CD4-positive, alpha-beta T cell treated with Interferon gamma for 1 hour (primary cell): ENCODE results near the gene TERT.
"Not testable (repeated sequence)": the region's sequence is repeated elsewhere in the genome, so short reads cannot be mapped to it uniquely, and the experiment has no call there.

Source experiments
- DNase-seq: peaks from one replicate; pipeline ENCODE4 v3.0.0-alpha.2; 2020

The TERT gene

DNA sequence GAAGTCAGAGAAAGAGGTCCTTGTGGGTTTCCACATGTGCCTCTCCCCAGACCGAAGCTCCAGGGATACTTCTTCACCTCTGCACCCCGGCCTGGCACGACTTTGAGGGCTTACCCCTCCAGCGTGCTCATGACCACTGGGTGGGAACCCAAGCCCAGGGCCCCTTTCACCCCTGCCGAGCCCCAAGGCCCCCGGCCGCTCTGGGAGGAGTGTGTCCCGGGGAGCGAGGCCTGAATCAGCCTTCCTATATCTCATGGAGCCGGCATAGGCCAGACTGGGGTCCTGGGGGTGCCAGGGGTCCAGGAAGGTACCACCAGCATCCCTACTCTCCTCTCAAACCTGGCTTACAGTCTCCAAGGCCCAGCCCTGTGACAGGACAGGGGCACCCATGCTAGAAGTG, 17.1 kb downstream of the TERT start:
- DNase-seq = no peak

DNA sequence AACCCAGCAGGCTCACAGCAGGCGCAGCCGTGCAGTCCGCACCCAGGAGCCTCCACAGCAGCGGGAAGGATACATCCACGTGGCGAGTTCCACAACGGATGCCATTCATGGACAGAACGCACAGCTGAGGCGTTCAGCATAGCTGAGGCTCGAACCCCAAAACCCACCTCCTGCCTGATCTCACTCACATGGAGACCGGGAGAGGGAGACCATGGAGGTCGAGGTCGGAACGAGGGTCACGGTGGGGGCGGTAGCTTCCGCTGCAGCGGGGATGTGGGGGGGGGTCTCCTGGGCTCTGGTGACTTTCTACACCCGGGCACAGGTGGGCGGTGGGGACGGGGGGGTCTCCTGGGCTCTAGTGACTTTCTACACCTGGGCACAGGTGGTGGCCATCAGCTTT, 17.5 kb downstream of the TERT start:
- DNase-seq = no peak

GRCh38 chr5:1276930-1277329, 17.9 kb downstream of the TERT start:
- no peak for DNase-seq

DNA sequence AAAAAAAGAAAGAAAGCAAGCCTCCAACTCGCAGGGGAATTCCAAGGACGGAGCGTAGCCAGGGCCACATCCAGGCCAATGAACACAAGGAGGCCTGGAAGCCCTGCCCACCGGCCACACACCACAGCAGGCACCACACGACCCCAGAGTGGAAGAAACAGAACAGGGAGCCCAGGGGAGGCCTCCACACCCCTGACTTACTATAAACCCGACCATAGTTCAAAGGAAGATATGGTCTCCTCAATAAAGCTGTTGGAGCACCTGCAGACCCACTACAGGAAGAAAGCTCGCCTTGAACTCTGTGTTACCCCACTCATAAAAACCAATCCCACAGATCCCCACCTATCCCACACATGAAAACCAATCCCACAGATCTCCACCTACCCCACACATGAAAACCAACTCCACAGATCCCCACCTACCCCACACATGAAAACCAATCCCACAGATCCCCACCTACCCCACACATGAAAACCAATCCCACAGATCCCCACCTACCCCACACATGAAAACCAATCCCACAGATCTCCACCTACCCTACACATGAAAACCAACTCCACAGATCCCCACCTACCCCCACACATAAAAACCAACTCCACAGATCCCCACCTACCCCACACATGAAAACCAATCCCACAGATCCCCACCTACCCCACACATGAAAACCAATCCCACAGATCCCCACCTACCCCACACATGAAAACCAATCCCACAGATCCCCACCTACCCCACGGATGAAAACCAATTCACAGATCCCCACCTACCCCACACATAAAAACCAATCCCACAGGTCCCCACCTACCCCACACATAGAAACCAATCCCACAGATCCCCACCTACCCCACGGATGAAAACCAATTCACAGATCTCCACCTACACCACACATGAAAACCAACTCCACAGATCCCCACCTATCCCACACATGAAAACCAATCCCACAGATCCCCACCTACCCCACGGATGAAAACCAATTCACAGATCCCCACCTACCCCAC, 19.2 kb downstream of the TERT start:
- DNase-seq = not testable (repeated sequence)

GRCh38 chr5:1274471-1274870, 20.4 kb downstream of the TERT start:
- DNase-seq = no peak

- DNase-seq = no peak
These were observed 21.1 kb downstream of the TERT start for GRCh38 chr5:1273745-1274144.

DNA sequence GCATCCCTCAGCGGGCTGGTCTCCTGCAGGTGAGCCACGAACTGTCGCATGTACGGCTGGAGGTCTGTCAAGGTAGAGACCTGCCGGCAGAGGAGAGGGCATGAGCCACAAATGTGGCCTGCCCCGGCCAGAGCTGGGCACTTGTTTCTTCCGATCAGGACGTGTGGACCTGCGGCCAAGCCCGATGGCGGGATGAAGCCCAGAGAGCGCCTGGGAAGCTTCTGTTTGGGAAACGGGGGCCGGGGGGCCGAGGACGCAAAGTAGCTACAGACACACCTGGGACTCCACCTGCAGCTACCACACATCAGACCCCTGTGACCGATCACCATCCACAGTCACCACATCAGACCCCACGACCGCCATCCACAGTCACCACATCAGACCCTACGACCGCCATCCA, 22.7 kb downstream of the TERT start:
- DNase-seq = no peak

- DNase-seq = no peak
These were observed 23.6 kb downstream of the TERT start for GRCh38 chr5:1270933-1271914.

GRCh38 chr5:1270426-1270825, 24.4 kb downstream of the TERT start:
- DNase-seq = no peak

DNA sequence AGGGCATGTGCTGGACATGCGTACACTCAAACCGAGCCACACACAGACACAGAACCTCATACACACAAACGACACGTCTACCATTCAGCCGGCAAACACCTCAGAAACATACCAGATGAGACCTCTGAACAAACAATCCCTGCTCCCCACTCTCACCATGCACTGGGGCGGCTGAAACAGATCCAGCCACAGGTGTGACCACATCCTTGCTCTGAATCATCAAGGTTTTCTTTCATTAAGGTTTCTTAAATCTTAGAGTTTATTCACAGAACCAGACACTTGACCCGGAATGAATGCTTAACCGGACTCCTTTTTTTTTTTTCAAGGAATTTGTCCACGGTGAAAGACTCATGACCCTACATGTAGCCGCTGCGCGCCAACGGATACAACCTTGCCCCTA, 26.2 kb downstream of the TERT start:
- no peak for DNase-seq

- DNase-seq = no peak
These were observed 26.8 kb downstream of the TERT start for GRCh38 chr5:1268056-1268455.

- not testable (repeated sequence) for DNase-seq
These were observed 27.4 kb downstream of the TERT start for GRCh38 chr5:1267464-1267863.

GRCh38 chr5:1266791-1267190, 28.1 kb downstream of the TERT start:
- no peak for DNase-seq

- DNase-seq = no peak
These were observed 29.1 kb downstream of the TERT start for GRCh38 chr5:1265461-1266455.

- DNase-seq = no peak
These were observed 29.8 kb downstream of the TERT start for GRCh38 chr5:1265026-1265425.

- DNase-seq = no peak
These were observed 30.7 kb downstream of the TERT start for GRCh38 chr5:1264211-1264610.

DNA sequence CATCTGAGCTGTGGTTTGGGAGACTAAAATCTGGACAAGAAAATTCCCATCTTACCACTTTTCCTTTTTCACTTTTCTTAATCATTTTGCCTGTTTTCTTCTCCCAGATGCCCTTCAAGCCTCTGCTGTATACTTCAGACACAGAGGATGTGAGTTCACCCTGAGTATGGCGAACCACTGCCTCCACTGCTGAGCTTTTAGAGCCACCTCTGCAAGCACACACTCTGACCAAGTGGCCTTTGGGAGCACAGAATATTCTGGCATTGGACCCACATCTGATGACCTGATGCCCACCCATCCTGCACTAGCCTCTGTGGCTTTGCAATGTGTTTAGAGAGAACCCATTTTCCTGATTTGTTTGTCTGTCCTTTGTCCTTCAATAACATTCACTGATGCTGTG, 32.5 kb downstream of the TERT start:
- no peak for DNase-seq

GRCh38 chr5:1261643-1262042, 33.2 kb downstream of the TERT start:
- DNase-seq = no peak

- no peak for DNase-seq
These were observed 34.9 kb downstream of the TERT start for GRCh38 chr5:1259806-1260480.

GRCh38 chr5:1257841-1258240, 37.0 kb downstream of the TERT start:
- no peak for DNase-seq

- DNase-seq = no peak
These were observed 37.5 kb downstream of the TERT start for GRCh38 chr5:1257363-1257762.

DNA sequence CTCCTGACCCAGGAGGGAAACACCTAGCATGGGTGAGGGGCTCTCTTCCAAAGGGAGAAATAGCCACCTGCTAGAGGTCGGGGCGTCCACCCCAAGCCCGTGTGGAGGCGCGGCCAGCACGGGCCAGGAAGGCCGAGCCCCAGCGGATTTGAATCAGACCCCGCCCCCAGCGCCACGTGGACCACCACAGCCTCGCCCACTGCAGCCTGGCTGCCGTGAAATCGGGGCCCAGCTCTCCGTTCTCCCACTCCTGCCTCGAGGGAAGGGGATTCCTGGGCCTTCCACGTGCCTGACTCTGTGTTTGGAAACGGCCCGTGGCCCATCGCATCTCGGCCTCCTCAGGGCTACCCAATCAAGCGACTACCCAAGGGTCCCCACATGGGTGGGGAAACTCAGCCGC, 38.1 kb downstream of the TERT start:
- DNase-seq = no peak
